ENCODE measurements around the gene TBX3.

DNA sequence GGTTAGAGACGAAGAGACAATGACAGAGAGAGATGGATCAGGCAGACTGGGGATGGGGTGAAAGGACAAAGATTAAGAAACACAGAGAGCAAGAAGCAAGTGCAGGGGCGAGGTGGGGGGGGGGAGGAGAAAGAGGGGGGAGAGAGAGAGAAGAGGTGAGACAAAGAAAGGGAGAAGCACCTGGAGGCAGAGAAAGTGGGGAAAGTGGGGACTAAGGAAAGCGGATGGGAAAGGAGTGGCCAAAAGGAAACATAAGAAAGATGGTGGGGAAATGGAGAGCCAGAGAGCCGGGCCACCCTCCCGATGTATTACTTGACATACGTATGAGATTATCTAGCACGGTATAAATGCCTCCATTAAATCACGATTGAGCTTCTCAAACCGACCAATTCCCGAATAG is 18.5 kb upstream of the TBX3 start:
- TF ChIP-seq POLR2A (IDR thresholded peaks at IDR 0.05) (no peak), EP300 (IDR thresholded peaks at IDR 0.05) (no peak)
